OCI-LY3 (cell line): ENCODE data around the gene GLYATL1.

ENCODE experiments used
- H2AFZ ChIP-seq: fragments of 200-600, 300-600 bp; shearing (Covaris generic); 2 replicates; pipeline ENCODE4 v1.6.0; 2014; ENCODE audit warnings: antibody characterized with exemption, low read depth, low read length
- H3K27ac ChIP-seq: fragments of 200-600, 300-600 bp; sonication (generic); 2 replicates; pipeline ENCODE4 v1.5.1; 2014; ENCODE audit warnings: mild to moderate bottlenecking, low read length, moderate library complexity, mixed read lengths
- H3K27me3 ChIP-seq: fragments of 200-600, 300-600 bp; sonication (generic); 2 replicates; pipeline ENCODE4 v1.6.1; 2014; ENCODE audit warnings: low read depth, low read length, mixed read lengths
- H3K36me3 ChIP-seq: fragments of 200-600, 300-600 bp; sonication (generic); replicated peaks from 2 replicates; pipeline ENCODE3; 2014; ENCODE audit warnings: low read depth, low read length, mixed read lengths
- H3K4me1 ChIP-seq: fragments of 300-600, 200-600 bp; sonication (generic); 2 replicates; pipeline ENCODE4 v1.6.1; 2014; ENCODE audit warnings: low read length, mixed read lengths
- H3K4me2 ChIP-seq: fragments of 200-600, 300-600 bp; sonication (generic); 2 replicates; pipeline ENCODE4 v1.6.1; 2014; ENCODE audit warnings: low read length, mixed read lengths
- H3K4me3 ChIP-seq: fragments of 300-600, 200-600 bp; sonication (generic); 2 replicates; pipeline ENCODE4 v1.5.1; 2014; ENCODE audit warnings: antibody characterized with exemption, mild to moderate bottlenecking, low read length, moderate library complexity
- H3K79me2 ChIP-seq: fragments of 300-600, 200-600 bp; shearing (Covaris generic); 2 replicates; pipeline ENCODE4 v1.6.1; 2014; ENCODE audit warnings: mild to moderate bottlenecking, low read length, mixed read lengths
- H3K9ac ChIP-seq: fragments of 300-600, 200-600 bp; shearing (Covaris generic); 2 replicates; pipeline ENCODE4 v1.6.0; 2014; ENCODE audit warnings: mild to moderate bottlenecking, low read length, moderate library complexity
- H3K9me3 ChIP-seq: fragments of 200-600, 300-600 bp; shearing (Covaris generic); 2 replicates; pipeline ENCODE4 v1.6.1; 2014; ENCODE audit warnings: low read length, mixed read lengths; ENCODE audit not compliant: insufficient read depth
- H4K20me1 ChIP-seq: fragments of 200-600, 300-600 bp; sonication (generic); 2 replicates; pipeline ENCODE4 v1.6.1; 2016; ENCODE audit warnings: low read length, mixed read lengths; ENCODE audit not compliant: insufficient read depth
- EZH2phosphoT487 ChIP-seq: fragments of 200-600 bp; shearing (Covaris generic); IDR thresholded peaks from 2 replicates; pipeline ENCODE4 v1.6.1; 2018; ENCODE audit warnings: antibody characterized with exemption, mixed run types, low read depth
- TF ChIP-seq, protein P1 (sequence below): fragments of 200-600, 300-600 bp; sonication (generic); IDR thresholded peaks from 2 replicates; pipeline ENCODE4 v1.5.1; 2014; ENCODE audit warnings: antibody characterized with exemption, low read length, low read depth

GLYATL1 gene

DNA sequence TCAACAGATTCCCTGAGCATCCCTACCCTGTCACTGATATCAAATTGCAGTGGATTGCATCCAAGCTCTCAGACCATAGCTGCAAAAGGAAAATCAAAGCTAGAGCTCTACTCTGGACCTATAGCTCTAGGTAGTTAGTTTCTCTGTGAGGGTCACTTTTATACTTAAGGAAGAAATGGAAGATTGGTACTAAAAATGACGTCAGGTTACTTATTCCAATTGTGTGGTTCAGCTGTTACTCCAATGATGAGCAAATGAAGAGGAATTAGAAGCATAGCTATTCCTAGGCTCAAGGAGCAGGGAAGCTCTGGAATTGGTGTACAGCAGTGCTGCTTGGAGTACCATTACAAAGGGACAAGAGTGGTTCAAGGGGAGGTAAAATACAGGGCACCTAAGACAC lies 36.4 kb upstream of the GLYATL1 start:
- Histone ChIP-seq H3K79me2 (no peaks in the 10 kb centered on the region), H3K4me3 (no peak overlapping the region), H3K36me3 (no peaks in the 10 kb centered on the region), H3K4me2 (no peak overlapping the region), H3K9me3 (no peaks in the 10 kb centered on the region), H2AFZ (no peak overlapping the region), H4K20me1 (no peaks in the 10 kb centered on the region), H3K27ac (no peak overlapping the region), H3K9ac (no peak overlapping the region), H3K4me1 (peaks cover 11% of the 10 kb centered on the region), H3K27me3 (peaks cover 9% of the 10 kb centered on the region; the same call in 1 of the 2 replicates)
- no peak for TF ChIP-seq EZH2phosphoT487
- TF ChIP-seq, protein P1, sequence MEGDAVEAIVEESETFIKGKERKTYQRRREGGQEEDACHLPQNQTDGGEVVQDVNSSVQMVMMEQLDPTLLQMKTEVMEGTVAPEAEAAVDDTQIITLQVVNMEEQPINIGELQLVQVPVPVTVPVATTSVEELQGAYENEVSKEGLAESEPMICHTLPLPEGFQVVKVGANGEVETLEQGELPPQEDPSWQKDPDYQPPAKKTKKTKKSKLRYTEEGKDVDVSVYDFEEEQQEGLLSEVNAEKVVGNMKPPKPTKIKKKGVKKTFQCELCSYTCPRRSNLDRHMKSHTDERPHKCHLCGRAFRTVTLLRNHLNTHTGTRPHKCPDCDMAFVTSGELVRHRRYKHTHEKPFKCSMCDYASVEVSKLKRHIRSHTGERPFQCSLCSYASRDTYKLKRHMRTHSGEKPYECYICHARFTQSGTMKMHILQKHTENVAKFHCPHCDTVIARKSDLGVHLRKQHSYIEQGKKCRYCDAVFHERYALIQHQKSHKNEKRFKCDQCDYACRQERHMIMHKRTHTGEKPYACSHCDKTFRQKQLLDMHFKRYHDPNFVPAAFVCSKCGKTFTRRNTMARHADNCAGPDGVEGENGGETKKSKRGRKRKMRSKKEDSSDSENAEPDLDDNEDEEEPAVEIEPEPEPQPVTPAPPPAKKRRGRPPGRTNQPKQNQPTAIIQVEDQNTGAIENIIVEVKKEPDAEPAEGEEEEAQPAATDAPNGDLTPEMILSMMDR: no peak

DNA sequence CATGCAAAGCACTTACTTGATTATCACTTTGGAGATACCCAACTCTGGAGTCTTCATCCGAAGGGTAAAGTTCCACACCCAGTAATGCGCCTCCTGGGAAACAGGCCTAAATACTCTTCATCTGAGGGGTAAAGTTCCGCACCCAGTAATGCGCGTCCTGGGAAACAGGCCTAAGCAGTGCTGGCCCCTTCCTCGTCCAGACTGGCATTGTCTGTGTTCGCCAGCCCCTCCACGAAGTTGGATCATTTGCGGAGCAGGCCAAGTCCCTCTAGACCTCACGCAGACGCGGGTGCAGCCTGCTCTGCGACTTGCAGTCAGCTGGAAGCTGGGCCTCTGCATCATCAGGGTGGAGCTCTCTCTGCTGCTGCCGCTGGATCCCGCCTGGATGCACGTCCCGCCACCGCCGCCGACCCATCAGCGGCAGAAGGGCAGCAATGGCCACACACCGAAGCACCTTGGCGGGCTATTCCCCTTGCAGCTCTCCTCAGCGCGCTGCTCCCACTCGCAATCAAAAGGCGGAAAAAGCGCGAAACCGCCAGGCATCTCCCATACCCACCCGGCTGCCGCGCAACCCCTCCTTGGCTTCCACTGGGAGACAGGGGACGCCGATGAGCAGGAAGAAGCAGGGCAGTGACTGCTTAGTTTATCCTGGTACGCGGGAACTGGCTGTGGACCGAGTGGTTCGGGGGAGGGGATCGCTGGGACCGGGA lies 34.1 kb upstream of the GLYATL1 start:
- Histone ChIP-seq H3K4me2 (no peak overlapping the region), H3K9me3 (no peaks in the 10 kb centered on the region), H4K20me1 (no peaks in the 10 kb centered on the region), H3K4me1 (peaks cover 16% of the 10 kb centered on the region), H3K36me3 (no peaks in the 10 kb centered on the region), H3K27me3 (peaks cover 29% of the 10 kb centered on the region), H3K79me2 (no peaks in the 10 kb centered on the region), H3K4me3 (no peak overlapping the region), H2AFZ (no peak overlapping the region), H3K9ac (no peak overlapping the region), H3K27ac (no peak overlapping the region)
- TF ChIP-seq, protein P1: no peak
- TF ChIP-seq EZH2phosphoT487: no peak

DNA sequence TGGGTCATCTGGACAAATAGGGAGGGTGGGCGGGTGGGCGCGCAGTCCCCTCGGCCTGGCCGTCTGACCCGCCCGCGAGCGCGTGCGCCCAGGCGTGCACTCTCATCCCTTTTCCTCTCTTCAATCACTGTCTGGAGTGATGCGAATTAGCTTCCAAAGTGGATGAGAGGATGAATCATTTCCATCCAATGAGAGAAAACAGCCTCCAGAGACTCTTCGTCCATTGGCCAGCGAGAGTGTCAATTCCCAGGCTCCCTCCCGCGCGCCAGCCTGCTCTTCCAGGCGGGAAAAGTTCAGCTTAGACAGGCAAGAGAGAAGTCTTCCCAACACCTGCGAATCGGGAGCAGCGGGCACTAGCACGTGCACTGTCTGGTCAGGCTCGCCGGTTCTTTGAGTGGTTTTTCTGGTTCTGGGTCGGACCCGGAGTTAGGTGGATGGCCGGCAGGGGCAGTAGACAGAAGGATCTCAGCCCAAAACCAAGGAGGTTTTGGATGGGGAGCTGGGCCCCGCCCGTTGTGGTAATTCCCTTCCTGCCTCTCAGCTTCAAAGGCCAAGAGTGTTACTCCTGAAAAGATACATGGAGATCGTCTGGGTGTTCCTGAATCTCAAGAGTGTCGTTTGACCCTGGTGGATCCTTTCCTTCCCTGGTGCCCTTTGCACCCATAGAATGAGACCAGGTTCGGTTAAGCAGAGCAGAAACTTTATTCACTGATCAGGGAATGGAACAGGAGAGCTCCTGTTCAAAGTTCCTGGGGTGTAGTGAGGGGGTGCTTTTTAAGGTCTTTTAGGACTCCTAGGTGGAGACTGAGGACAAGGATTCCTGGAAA lies 33.4 kb upstream of the GLYATL1 start:
- no peak overlapping the region for H3K27ac ChIP-seq
- H3K4me3 ChIP-seq: no peak overlapping the region
- peaks cover 37% of the 10 kb centered on the region for H3K27me3 ChIP-seq
- H2AFZ ChIP-seq: no peak overlapping the region
- peaks cover 15% of the 10 kb centered on the region for H3K4me1 ChIP-seq
- H4K20me1 ChIP-seq: no peaks in the 10 kb centered on the region
- H3K9ac ChIP-seq: no peak overlapping the region
- no peaks in the 10 kb centered on the region for H3K36me3 ChIP-seq
- H3K79me2 ChIP-seq: no peaks in the 10 kb centered on the region
- TF ChIP-seq, protein P1: no peak
- TF ChIP-seq EZH2phosphoT487: no peak
- no peaks in the 10 kb centered on the region for H3K9me3 ChIP-seq
- H3K4me2 ChIP-seq: no peak overlapping the region

DNA sequence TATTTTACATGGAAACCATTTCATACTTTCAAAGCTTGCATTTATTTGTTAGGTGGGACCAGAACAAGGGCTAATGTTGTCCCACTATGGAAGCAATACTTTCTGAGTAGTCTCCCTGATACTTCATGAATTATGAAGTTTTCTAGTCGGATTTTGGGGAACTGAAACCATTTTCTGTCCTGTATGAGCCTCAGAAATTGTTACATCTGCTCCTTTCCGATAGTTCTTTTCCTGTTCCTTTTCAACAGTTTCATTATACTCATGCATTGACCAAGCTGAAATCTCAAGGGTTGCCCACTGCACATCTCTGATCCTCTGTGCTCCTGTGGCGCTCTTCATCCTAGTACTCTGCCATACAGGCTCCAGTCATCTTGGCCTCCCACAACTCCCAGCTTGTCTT lies 31.5 kb upstream of the GLYATL1 start:
- Histone ChIP-seq H3K4me2 (peak overlapping the region; percentile 59), H3K36me3 (no peaks in the 10 kb centered on the region), H3K79me2 (no peaks in the 10 kb centered on the region), H2AFZ (no peak overlapping the region), H3K27me3 (peaks cover 48% of the 10 kb centered on the region), H3K27ac (no peak overlapping the region), H3K9ac (no peak overlapping the region), H3K4me1 (peaks cover 11% of the 10 kb centered on the region), H3K9me3 (no peaks in the 10 kb centered on the region), H4K20me1 (no peaks in the 10 kb centered on the region), H3K4me3 (no peak overlapping the region)
- TF ChIP-seq, protein P1: no peak
- no peak for TF ChIP-seq EZH2phosphoT487
